MM.1S (cell line): ENCODE measurements around the gene SHANK1.

Experiments
- DNase-seq: peaks from one replicate; pipeline ENCODE4 v3.0.0-alpha.2; 2015
- H2AFZ ChIP-seq: fragments of 300-600 bp; sonication (generic); 2 replicates; pipeline ENCODE4 v1.6.0; 2016; ENCODE audit warnings: antibody characterized with exemption, low read length
- H3F3A ChIP-seq: fragments of 300-600 bp; sonication (generic); 2 replicates; pipeline ENCODE4 v1.6.1; 2016; ENCODE audit warnings: mild to moderate bottlenecking, antibody characterized with exemption, low read length, moderate library complexity, mixed read lengths; ENCODE audit not compliant: insufficient read depth
- H3K27ac ChIP-seq: fragments of 300-600 bp; sonication (generic); 2 replicates; pipeline ENCODE4 v1.5.1; 2016; ENCODE audit warnings: mild to moderate bottlenecking, low read length
- H3K27me3 ChIP-seq: fragments of 300-600 bp; sonication (generic); replicated peaks from 2 replicates; pipeline ENCODE4 v1.6.0; 2016; ENCODE audit warnings: low read length; ENCODE audit not compliant: insufficient read depth
- H3K36me3 ChIP-seq: fragments of 300-600 bp; sonication (generic); replicated peaks from 2 replicates; pipeline ENCODE4 v1.6.1; 2016; ENCODE audit warnings: mild to moderate bottlenecking, low read length, mixed read lengths; ENCODE audit not compliant: insufficient read depth
- H3K4me1 ChIP-seq: fragments of 300-600 bp; sonication (generic); 2 replicates; pipeline ENCODE4 v1.6.1; 2016; ENCODE audit warnings: low read length, mixed read lengths
- H3K4me2 ChIP-seq: fragments of 300-600 bp; sonication (generic); 2 replicates; pipeline ENCODE4 v1.6.0; 2016; ENCODE audit warnings: low read depth, low read length
- H3K4me3 ChIP-seq: fragments of 300-600 bp; sonication (generic); 2 replicates; pipeline ENCODE4 v1.5.1; 2016; ENCODE audit warnings: low read length, mixed read lengths
- H3K79me2 ChIP-seq: fragments of 300-600 bp; sonication (generic); 2 replicates; pipeline ENCODE4 v1.6.1; 2016; ENCODE audit warnings: mixed run types, low read length, mixed read lengths
- H3K9ac ChIP-seq: fragments of 300-600 bp; sonication (generic); 2 replicates; pipeline ENCODE4 v1.6.1; 2016; ENCODE audit warnings: low read length, mixed read lengths
- H3K9me2 ChIP-seq: fragments of 300-600 bp; sonication (generic); replicated peaks from 2 replicates; pipeline ENCODE4 v1.6.1; 2016; ENCODE audit warnings: mild to moderate bottlenecking, low read length, mixed read lengths; ENCODE audit not compliant: insufficient read depth
- H3K9me3 ChIP-seq: fragments of 300-600 bp; sonication (generic); replicated peaks from 2 replicates; pipeline ENCODE4 v1.6.1; 2016; ENCODE audit warnings: mild to moderate bottlenecking, low read length, mixed read lengths; ENCODE audit not compliant: insufficient read depth
- H4K20me1 ChIP-seq: fragments of 300-600 bp; sonication (generic); 2 replicates; pipeline ENCODE4 v1.6.1; 2016; ENCODE audit warnings: mild to moderate bottlenecking, low read length, moderate library complexity, mixed read lengths; ENCODE audit not compliant: insufficient read depth
- CTCF ChIP-seq: fragments of 300-600 bp; sonication (generic); IDR thresholded peaks from 2 replicates; pipeline ENCODE4 v1.5.1; 2016; ENCODE audit warnings: antibody characterized with exemption, low read length, mixed read lengths
- EZH2 ChIP-seq: fragments of 300-600 bp; sonication (generic); optimal IDR thresholded peaks from 2 replicates; pipeline ENCODE3; 2017; ENCODE audit warnings: low read depth, mild to moderate bottlenecking, antibody characterized with exemption, low read length, mixed read lengths
- EZH2phosphoT487 ChIP-seq: fragments of 300-600 bp; sonication (generic); IDR thresholded peaks from 2 replicates; pipeline ENCODE4 v1.6.1; 2018; ENCODE audit warnings: antibody characterized with exemption, low read length

The SHANK1 gene

GRCh38 chr19:50710094-50710493 is 9.5 kb downstream of the SHANK1 start:
- no peaks in the 10 kb centered on the region for H4K20me1 ChIP-seq
- H3K27me3 ChIP-seq: peaks cover 72% of the 10 kb centered on the region
- H3K79me2 ChIP-seq: no peaks in the 10 kb centered on the region
- no peak overlapping the region for H3K4me3 ChIP-seq
- H3K36me3 ChIP-seq: no peaks in the 10 kb centered on the region
- H3K9me2 ChIP-seq: no peaks in the 10 kb centered on the region
- no peak overlapping the region for H3K9ac ChIP-seq
- H2AFZ ChIP-seq: no peak overlapping the region
- H3K4me1 ChIP-seq: no peaks in the 10 kb centered on the region
- no peak overlapping the region for H3K27ac ChIP-seq
- no peaks in the 10 kb centered on the region for H3K9me3 ChIP-seq
- H3K4me2 ChIP-seq: no peak overlapping the region
- DNase-seq: no peak
- TF ChIP-seq EZH2: no peak
- no peak for TF ChIP-seq EZH2phosphoT487
- TF ChIP-seq CTCF: no peak
- no peaks in the 10 kb centered on the region for H3F3A ChIP-seq

GRCh38 chr19:50708179-50708879 is 11.3 kb downstream of the SHANK1 start:
- no peaks in the 10 kb centered on the region for H3K4me1 ChIP-seq
- no peak for TF ChIP-seq EZH2phosphoT487
- no peak for TF ChIP-seq EZH2
- no peak for TF ChIP-seq CTCF
- no peaks in the 10 kb centered on the region for H3K36me3 ChIP-seq
- no peaks in the 10 kb centered on the region for H3K79me2 ChIP-seq
- H3K4me2 ChIP-seq: no peak overlapping the region
- H3K9me3 ChIP-seq: no peaks in the 10 kb centered on the region
- H3K27me3 ChIP-seq: peaks cover 72% of the 10 kb centered on the region
- H3K9ac ChIP-seq: no peak overlapping the region
- H4K20me1 ChIP-seq: no peaks in the 10 kb centered on the region
- H3K4me3 ChIP-seq: no peak overlapping the region
- no peak for DNase-seq
- H3K27ac ChIP-seq: no peak overlapping the region
- no peak overlapping the region for H2AFZ ChIP-seq
- no peaks in the 10 kb centered on the region for H3K9me2 ChIP-seq
- H3F3A ChIP-seq: no peaks in the 10 kb centered on the region

- no peaks in the 10 kb centered on the region for H3F3A ChIP-seq
Observed at GRCh38 chr19:50706387-50706786, 13.2 kb downstream of the SHANK1 start.

More at GRCh38 chr19:50706387-50706786, 13.2 kb downstream of the SHANK1 start:
- no peaks in the 10 kb centered on the region for H3K36me3 ChIP-seq
- no peak overlapping the region for H3K4me3 ChIP-seq
- H3K9me2 ChIP-seq: no peaks in the 10 kb centered on the region
- TF ChIP-seq CTCF (no peak), EZH2 (no peak), EZH2phosphoT487 (no peak)
- no peak overlapping the region for H3K9ac ChIP-seq
- no peaks in the 10 kb centered on the region for H4K20me1 ChIP-seq
- H3K4me1 ChIP-seq: no peaks in the 10 kb centered on the region
- H3K27ac ChIP-seq: no peak overlapping the region
- H3K4me2 ChIP-seq: no peak overlapping the region
- no peak for DNase-seq
- H2AFZ ChIP-seq: no peak overlapping the region
- H3K79me2 ChIP-seq: no peaks in the 10 kb centered on the region
- no peaks in the 10 kb centered on the region for H3K9me3 ChIP-seq
- H3K27me3 ChIP-seq: peaks cover 72% of the 10 kb centered on the region
